ENCODE results near the gene LRP11.

GRCh38 chr6:149910721-149911151 is 46.6 kb upstream of the LRP11 start:
- TF ChIP-seq RAD21 (conservative IDR thresholded peaks at IDR 0.05) (no peak), CTCF (IDR thresholded peaks at IDR 0.05; ENCODE audit: poor library complexity, severe bottlenecking) (no peak), EZH2 (IDR thresholded peaks at IDR 0.05; ENCODE audit: borderline replicate concordance, insufficient read depth, low read length, poor library complexity, severe bottlenecking) (no peak), EP300 (conservative IDR thresholded peaks at IDR 0.05; ENCODE audit: poor library complexity, severe bottlenecking) (no peak), TAF1 (IDR thresholded peaks at IDR 0.05; ENCODE audit: low read depth) (no peak), POLR2AphosphoS5 (IDR thresholded peaks at IDR 0.05) (no peak), REST (IDR thresholded peaks at IDR 0.05; ENCODE audit: borderline replicate concordance) (no peak), SMC3 (conservative IDR thresholded peaks at IDR 0.05; ENCODE audit: poor library complexity) (no peak)

All from neural cell (in vitro differentiated cells).